NCI-H82 treated with DMSO at 0.1 percent for 48 hours (cell line): ENCODE results near the gene ZFP36.

ENCODE experiments used
- DNase-seq: peaks from one replicate; lab custom pipeline; 2025; ENCODE audit not compliant: unreplicated experiment; lab: John Stamatoyannopoulos, UW

ZFP36 gene

GRCh38 chr19:39384839-39385568 is 21.6 kb upstream of the ZFP36 start:
- no peak for DNase-seq

- DNase-seq: no peak
Observed at GRCh38 chr19:39385629-39386411, 20.8 kb upstream of the ZFP36 start.

- no peak for DNase-seq
Observed at GRCh38 chr19:39386557-39386956, 20.1 kb upstream of the ZFP36 start.

DNA sequence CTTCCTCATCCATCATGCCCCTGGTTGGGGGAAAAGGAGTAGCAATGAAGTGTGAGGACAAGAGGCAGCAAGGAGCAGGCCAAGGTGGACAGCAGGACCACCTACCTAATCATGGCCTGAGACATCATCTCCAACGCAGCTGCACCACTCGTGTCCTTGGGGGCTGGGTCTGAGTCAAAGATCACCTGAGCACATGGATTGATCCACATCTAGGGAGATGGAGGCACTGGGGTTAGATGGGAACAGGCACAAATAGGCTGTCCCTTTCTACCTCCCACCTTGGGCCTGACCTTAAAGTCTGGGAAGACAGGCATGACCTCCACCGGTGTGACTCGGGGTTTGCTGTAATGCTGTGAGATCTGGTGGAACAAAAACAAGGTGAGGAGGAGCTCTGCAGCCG is 18.0 kb upstream of the ZFP36 start:
- no peak for DNase-seq

GRCh38 chr19:39389631-39390414 is 16.8 kb upstream of the ZFP36 start:
- DNase-seq: no peak

DNA sequence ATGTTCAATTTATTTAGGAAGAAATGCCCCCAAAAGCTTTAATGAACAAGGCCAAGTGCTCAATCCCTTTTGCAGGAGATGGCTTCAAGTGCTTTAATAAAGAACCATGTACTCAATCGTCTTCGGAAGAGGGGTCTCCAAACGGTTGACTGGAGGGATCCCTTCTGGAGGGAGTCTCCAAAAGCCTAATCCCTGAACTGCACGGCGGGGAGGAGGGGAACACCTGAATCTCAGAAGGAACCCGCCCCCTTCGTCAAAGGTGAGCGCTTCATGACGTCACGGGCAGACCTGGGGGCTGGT is 16.2 kb upstream of the ZFP36 start:
- DNase-seq: no peak

GRCh38 chr19:39390751-39391437 is 15.8 kb upstream of the ZFP36 start, which contains the start of the genes MED29 and PAF1:
Gene MED29, plus strand, starts transcription at chr19:39391378. Its CDS starts 45 bp downstream, at chr19:39391423.
Gene PAF1, minus strand, starts transcription at chr19:39391106. Its CDS starts 242 bp downstream, at chr19:39390864.
- DNase-seq: peak; percentile 100

- DNase-seq: peak; percentile 38
Observed at GRCh38 chr19:39397360-39398296, 9.0 kb upstream of the ZFP36 start.

- DNase-seq: no peak
Observed at GRCh38 chr19:39398297-39398864, 8.3 kb upstream of the ZFP36 start.

DNA sequence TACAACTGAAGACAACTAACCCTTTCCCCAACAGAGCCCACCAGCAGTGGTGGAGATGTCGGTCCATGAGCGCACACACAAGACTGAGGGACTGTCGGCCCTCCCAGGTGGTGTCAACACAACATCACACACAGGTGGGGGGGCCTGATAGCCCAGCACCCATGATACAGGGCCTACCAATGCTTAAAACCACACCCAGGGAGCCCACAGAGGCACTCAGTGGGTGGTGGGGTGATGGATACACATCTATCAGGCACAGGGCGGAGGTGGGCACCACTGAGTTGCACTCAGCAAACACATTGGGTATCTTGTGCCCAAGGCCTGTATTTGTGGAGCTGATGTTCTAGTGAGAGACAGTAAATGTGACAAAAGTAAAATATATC is 7.0 kb upstream of the ZFP36 start:
- DNase-seq: no peak

GRCh38 chr19:39400061-39400460 is 6.6 kb upstream of the ZFP36 start:
- no peak for DNase-seq

GRCh38 chr19:39401070-39401548 is 5.5 kb upstream of the ZFP36 start:
- DNase-seq: no peak

DNA sequence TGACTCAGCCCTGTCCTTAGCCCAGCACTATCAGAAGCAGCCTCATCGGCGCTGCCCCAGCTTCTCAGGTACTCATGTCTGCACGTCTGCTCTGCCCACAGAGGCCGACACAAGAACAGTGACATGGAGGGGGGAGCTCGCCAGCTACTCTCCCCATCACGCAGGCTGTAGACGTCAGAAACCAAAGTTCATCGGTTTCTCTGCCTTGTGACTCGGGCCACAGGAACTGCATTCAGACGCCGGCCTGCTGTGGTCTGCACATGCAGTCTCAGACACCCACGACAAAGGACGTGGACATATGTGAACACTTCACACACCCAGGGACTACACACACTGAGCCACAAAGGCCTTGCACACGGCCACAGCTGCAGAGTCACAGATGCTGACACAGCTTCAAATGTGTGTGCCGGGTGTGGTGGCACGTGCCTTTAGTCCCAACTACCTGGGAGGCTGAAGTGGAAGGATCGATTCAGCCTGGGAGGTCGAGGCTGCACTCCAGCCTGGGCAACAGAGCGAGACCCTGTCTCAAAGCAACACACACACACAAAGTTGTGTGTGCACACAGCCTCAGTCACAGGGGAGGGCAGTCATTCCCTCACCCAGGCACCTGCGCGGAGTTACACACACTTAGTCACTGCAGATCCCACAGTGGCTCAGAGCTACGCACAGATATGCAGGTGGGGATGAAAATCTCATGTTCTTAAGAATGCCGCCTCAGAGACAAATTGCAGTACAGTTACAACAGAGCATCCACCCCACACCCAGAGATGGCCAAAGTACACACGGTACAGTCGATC is 4.9 kb upstream of the ZFP36 start:
- DNase-seq: no peak

GRCh38 chr19:39402346-39403300 is 4.0 kb upstream of the ZFP36 start:
- no peak for DNase-seq

- peak; percentile 94 for DNase-seq
Observed at GRCh38 chr19:39403331-39404312, 3.0 kb upstream of the ZFP36 start.

GRCh38 chr19:39405261-39405957 is 1.2 kb upstream of the ZFP36 start:
- DNase-seq: no peak
